ENCODE results near the gene DCAF7.

The DCAF7 gene

GRCh38 chr17:63549946-63550816 lies at the start of gene DCAF7:
TSS of gene DCAF7 (plus strand) at chr17:63550477. CDS start at chr17:63550678, 201 bp downstream.
- no peaks in the 10 kb centered on the region for H3K27me3 ChIP-seq
- peak within 1 kb of the TSS; percentile 78 to 100 (median 95) for H3K4me3 ChIP-seq
- TF ChIP-seq Cebpa-rat (IDR thresholded peaks at IDR 0.05) = no peak
- H3K9me3 ChIP-seq (replicated peaks in 1 of 11) = no peaks in the 10 kb centered on the region
- H3K4me2 ChIP-seq = peak within 1 kb of the TSS; percentile 90 to 99 (median 94)
- H3K9ac ChIP-seq = peak within 1 kb of the TSS; percentile 92 to 100 (median 96)
- peak within 1 kb of the TSS; percentile 87 to 98 (median 95) for H3K27ac ChIP-seq
- H3K4me1 ChIP-seq = peaks cover 39 to 49% (median 44%) of the 10 kb centered on the region in 10 experiments
- H4K20me1 ChIP-seq = peaks cover 40 to 44% (median 40%) of the 10 kb centered on the region in 11 experiments
- peaks cover 0 to 26% (median 10%) of the 10 kb centered on the region in 11 experiments; a peak in 9 of 22 replicates for H3K36me3 ChIP-seq

- Histone ChIP-seq H4K20me1 (no peaks in the 10 kb centered on the region), H3K36me3 (peaks cover 0 to 19% (median 0%) of the 10 kb centered on the region in 11 experiments; a peak in 1 of 22 replicates), H3K4me3 (no peak overlapping the region), H3K9me3 (replicated peaks in 1 of 11) (peaks cover 6 to 12% (median 7%) of the 10 kb centered on the region in 11 experiments; a peak in 18 of 22 replicates), H3K27ac (no peak overlapping the region), H3K4me1 (peaks cover 0 to 63% (median 5%) of the 10 kb centered on the region in 10 experiments; a peak in 9 of 20 replicates), H3K9ac (no peak overlapping the region), H3K27me3 (no peaks in the 10 kb centered on the region), H3K4me2 (peak overlapping the region in 1 of 11 experiments; percentile 42; a peak in 2 of 22 replicates)
- no peak for TF ChIP-seq Cebpa-rat (IDR thresholded peaks at IDR 0.05)
These were observed 49.5 kb upstream of the DCAF7 start for GRCh38 chr17:63500543-63501390.

- Histone ChIP-seq H3K9me3 (replicated peaks in 1 of 11) (peaks cover 7 to 19% (median 13%) of the 10 kb centered on the region in 11 experiments; a peak in 18 of 22 replicates), H3K4me1 (peaks cover 0 to 63% (median 5%) of the 10 kb centered on the region in 10 experiments; a peak in 9 of 20 replicates), H3K4me3 (no peak overlapping the region), H3K4me2 (peak overlapping the region in 6 of 11 experiments; percentile 0 to 75 (median 36); a peak in 9 of 22 replicates), H3K27me3 (no peaks in the 10 kb centered on the region), H3K36me3 (no peaks in the 10 kb centered on the region), H4K20me1 (no peaks in the 10 kb centered on the region), H3K27ac (peak overlapping the region in 2 of 11 experiments; percentile 59 to 64; a peak in 4 of 22 replicates), H3K9ac (peak overlapping the region in 2 of 11 experiments; percentile 40 to 47; a peak in 2 of 22 replicates)
- TF ChIP-seq Cebpa-rat (IDR thresholded peaks at IDR 0.05) = no peak
These were observed 47.0 kb upstream of the DCAF7 start for GRCh38 chr17:63503341-63503705.

- Histone ChIP-seq H3K4me2 (peak overlapping the region in 2 of 11 experiments; percentile 63 to 75; a peak in 4 of 22 replicates), H3K9ac (no peak overlapping the region), H3K36me3 (no peaks in the 10 kb centered on the region), H3K9me3 (replicated peaks in 1 of 11) (peaks cover 7 to 19% (median 13%) of the 10 kb centered on the region in 11 experiments; a peak in 18 of 22 replicates), H3K4me1 (peaks cover 0 to 54% (median 5%) of the 10 kb centered on the region in 10 experiments; a peak in 9 of 20 replicates), H3K27ac (peak overlapping the region in 2 of 11 experiments; percentile 42 to 66; a peak in 2 of 22 replicates), H3K27me3 (no peaks in the 10 kb centered on the region), H4K20me1 (no peaks in the 10 kb centered on the region), H3K4me3 (no peak overlapping the region)
- no peak for TF ChIP-seq Cebpa-rat (IDR thresholded peaks at IDR 0.05)
These were observed 46.0 kb upstream of the DCAF7 start for GRCh38 chr17:63504261-63504660.

- Histone ChIP-seq H3K9me3 (replicated peaks in 1 of 11) (peaks cover 7 to 19% (median 13%) of the 10 kb centered on the region in 11 experiments; a peak in 18 of 22 replicates), H3K9ac (no peak overlapping the region), H3K27me3 (no peaks in the 10 kb centered on the region), H3K4me1 (peaks cover 0 to 45% (median 5%) of the 10 kb centered on the region in 10 experiments; a peak in 9 of 20 replicates), H3K4me3 (no peak overlapping the region), H4K20me1 (no peaks in the 10 kb centered on the region), H3K27ac (no peak overlapping the region), H3K36me3 (no peaks in the 10 kb centered on the region), H3K4me2 (peak overlapping the region in 2 of 11 experiments; percentile 63 to 75; a peak in 2 of 22 replicates)
- TF ChIP-seq Cebpa-rat (IDR thresholded peaks at IDR 0.05) = no peak
These were observed 44.9 kb upstream of the DCAF7 start for GRCh38 chr17:63505341-63505740.

GRCh38 chr17:63506627-63507026 lies 43.6 kb upstream of the DCAF7 start:
- Histone ChIP-seq H3K36me3 (no peaks in the 10 kb centered on the region), H4K20me1 (no peaks in the 10 kb centered on the region), H3K27ac (no peak overlapping the region), H3K4me2 (no peak overlapping the region), H3K9me3 (replicated peaks in 1 of 11) (peaks cover 7 to 19% (median 13%) of the 10 kb centered on the region in 11 experiments; a peak in 18 of 22 replicates), H3K4me1 (peaks cover 0 to 36% (median 5%) of the 10 kb centered on the region in 10 experiments; a peak in 9 of 20 replicates), H3K4me3 (no peak overlapping the region), H3K9ac (no peak overlapping the region), H3K27me3 (no peaks in the 10 kb centered on the region)
- TF ChIP-seq Cebpa-rat (IDR thresholded peaks at IDR 0.05) = no peak

GRCh38 chr17:63511331-63511730 lies 38.9 kb upstream of the DCAF7 start:
- Histone ChIP-seq H3K4me1 (no peaks in the 10 kb centered on the region), H3K27me3 (no peaks in the 10 kb centered on the region), H3K36me3 (no peaks in the 10 kb centered on the region), H3K4me2 (no peak overlapping the region), H4K20me1 (0 out of 22 replicates have a peak, but pooled peaks cover 0 to 3% (median 0%) of the 10 kb centered on the region in 11 experiments), H3K9ac (no peak overlapping the region), H3K4me3 (no peak overlapping the region), H3K9me3 (replicated peaks in 1 of 11) (peaks cover 0 to 3% (median 0%) of the 10 kb centered on the region in 11 experiments; a peak in 2 of 22 replicates), H3K27ac (no peak overlapping the region)
- no peak for TF ChIP-seq Cebpa-rat (IDR thresholded peaks at IDR 0.05)

- no peak overlapping the region for H3K4me2 ChIP-seq
- H3K27me3 ChIP-seq = no peaks in the 10 kb centered on the region
- H3K27ac ChIP-seq = no peak overlapping the region
- H3K4me1 ChIP-seq = no peaks in the 10 kb centered on the region
- no peaks in the 10 kb centered on the region for H3K9me3 ChIP-seq (replicated peaks in 1 of 11)
- no peak overlapping the region for H3K9ac ChIP-seq
- no peak for TF ChIP-seq Cebpa-rat (IDR thresholded peaks at IDR 0.05)
- 0 out of 22 replicates have a peak, but pooled peaks cover 0 to 3% (median 0%) of the 10 kb centered on the region in 11 experiments for H4K20me1 ChIP-seq
- H3K4me3 ChIP-seq = no peak overlapping the region
- no peaks in the 10 kb centered on the region for H3K36me3 ChIP-seq
These were observed 37.9 kb upstream of the DCAF7 start for GRCh38 chr17:63512388-63512787.
